DND-41 (cell line): ENCODE results near the gene NUMA1.

Experiments
- ATAC-seq: fragments of 200-7000 bp; cut with Tn5 transposase; 3 replicates; pipeline ENCODE4 v1.9.1; 2021; ENCODE audit warnings: low read depth; ENCODE audit not compliant: insufficient read depth
- DNase-seq: peaks from one replicate; pipeline ENCODE4 v3.0.0-alpha.2; 2020
- H2AFZ ChIP-seq: 2 replicates; pipeline ENCODE4 v1.6.0; 2012; ENCODE audit warnings: low read depth, low read length
- H3K27ac ChIP-seq: 2 replicates; pipeline ENCODE4 v1.5.1; 2012; ENCODE audit warnings: low read length, inconsistent platforms
- H3K27me3 ChIP-seq: fragments of 200-600 bp; sonication (generic); 2 replicates; pipeline ENCODE4 v1.6.0; 2012; ENCODE audit warnings: low read length, mild to moderate bottlenecking, inconsistent platforms; ENCODE audit not compliant: insufficient read depth, poor library complexity
- H3K36me3 ChIP-seq: 2 replicates; pipeline ENCODE4 v1.5.1; 2012; ENCODE audit warnings: low read length, inconsistent platforms; ENCODE audit not compliant: insufficient read depth
- H3K4me1 ChIP-seq: 2 replicates; pipeline ENCODE4 v1.5.1; 2012; ENCODE audit warnings: mild to moderate bottlenecking, low read length; ENCODE audit not compliant: insufficient read depth
- H3K4me2 ChIP-seq: 2 replicates; pipeline ENCODE4 v1.6.0; 2012; ENCODE audit warnings: mild to moderate bottlenecking, moderate library complexity, low read length, inconsistent platforms; ENCODE audit not compliant: insufficient read depth
- H3K4me3 ChIP-seq, 2 experiments: fragments of 200-600 bp in 1 of 2; shearing (Covaris generic) in 1 of 2; 2 replicates each; pipeline ENCODE4 v1.5.1; 2012 to 2016; ENCODE audit warnings: inconsistent platforms in 2 of 2, low read length in 2 of 2, mild to moderate bottlenecking in 2 of 2, low read depth in 1 of 2, moderate library complexity in 1 of 2
- H3K79me2 ChIP-seq: 2 replicates; pipeline ENCODE4 v1.6.0; 2012; ENCODE audit warnings: low read length, inconsistent platforms; ENCODE audit not compliant: insufficient read depth
- H3K9ac ChIP-seq: 2 replicates; pipeline ENCODE4 v1.6.0; 2012; ENCODE audit warnings: low read depth, mild to moderate bottlenecking, inconsistent platforms, low read length, moderate library complexity
- H3K9me3 ChIP-seq: 2 replicates; pipeline ENCODE4 v1.5.1; 2012; ENCODE audit warnings: low read length, moderate library complexity, mild to moderate bottlenecking, inconsistent platforms; ENCODE audit not compliant: insufficient read depth, severe bottlenecking
- H4K20me1 ChIP-seq: 2 replicates; pipeline ENCODE4 v1.6.0; 2012; ENCODE audit warnings: low read length; ENCODE audit not compliant: insufficient read depth
- EZH2 ChIP-seq: IDR thresholded peaks from 3 replicates; pipeline ENCODE4 v1.6.1; 2012; ENCODE audit warnings: borderline replicate concordance, low read depth, mild to moderate bottlenecking, moderate library complexity, low read length, inconsistent platforms; ENCODE audit not compliant: severe bottlenecking
- TF ChIP-seq, protein P1 (sequence below): IDR thresholded peaks from 2 replicates; pipeline ENCODE4 v1.5.1; 2012; ENCODE audit warnings: borderline replicate concordance, low read length, moderate library complexity, mild to moderate bottlenecking; ENCODE audit not compliant: poor library complexity, severe bottlenecking; ENCODE audit errors: extremely low read depth

Gene NUMA1

GRCh38 chr11:72111300-72112142, 31.2 kb upstream of the NUMA1 start:
- Histone ChIP-seq H3K9ac (peak overlapping the region; percentile 75), H3K79me2 (peaks cover 9% of the 10 kb centered on the region), H3K4me1 (peaks cover 24% of the 10 kb centered on the region), H3K4me2 (peak overlapping the region; percentile 76), H3K27ac (peak overlapping the region; percentile 98), H3K4me3 (peak overlapping the region; percentile 48 to 69; a peak in 3 of 4 replicates), H3K36me3 (peaks cover 31% of the 10 kb centered on the region), H3K9me3 (no peaks in the 10 kb centered on the region), H2AFZ (peak overlapping the region; percentile 67), H4K20me1 (no peaks in the 10 kb centered on the region), H3K27me3 (no peaks in the 10 kb centered on the region)
- peak; percentile 2; the same call in 2 of the 3 replicates for ATAC-seq
- no peak for DNase-seq
- TF ChIP-seq EZH2 = no peak
- TF ChIP-seq, protein P1, sequence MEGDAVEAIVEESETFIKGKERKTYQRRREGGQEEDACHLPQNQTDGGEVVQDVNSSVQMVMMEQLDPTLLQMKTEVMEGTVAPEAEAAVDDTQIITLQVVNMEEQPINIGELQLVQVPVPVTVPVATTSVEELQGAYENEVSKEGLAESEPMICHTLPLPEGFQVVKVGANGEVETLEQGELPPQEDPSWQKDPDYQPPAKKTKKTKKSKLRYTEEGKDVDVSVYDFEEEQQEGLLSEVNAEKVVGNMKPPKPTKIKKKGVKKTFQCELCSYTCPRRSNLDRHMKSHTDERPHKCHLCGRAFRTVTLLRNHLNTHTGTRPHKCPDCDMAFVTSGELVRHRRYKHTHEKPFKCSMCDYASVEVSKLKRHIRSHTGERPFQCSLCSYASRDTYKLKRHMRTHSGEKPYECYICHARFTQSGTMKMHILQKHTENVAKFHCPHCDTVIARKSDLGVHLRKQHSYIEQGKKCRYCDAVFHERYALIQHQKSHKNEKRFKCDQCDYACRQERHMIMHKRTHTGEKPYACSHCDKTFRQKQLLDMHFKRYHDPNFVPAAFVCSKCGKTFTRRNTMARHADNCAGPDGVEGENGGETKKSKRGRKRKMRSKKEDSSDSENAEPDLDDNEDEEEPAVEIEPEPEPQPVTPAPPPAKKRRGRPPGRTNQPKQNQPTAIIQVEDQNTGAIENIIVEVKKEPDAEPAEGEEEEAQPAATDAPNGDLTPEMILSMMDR = no peak

DNA sequence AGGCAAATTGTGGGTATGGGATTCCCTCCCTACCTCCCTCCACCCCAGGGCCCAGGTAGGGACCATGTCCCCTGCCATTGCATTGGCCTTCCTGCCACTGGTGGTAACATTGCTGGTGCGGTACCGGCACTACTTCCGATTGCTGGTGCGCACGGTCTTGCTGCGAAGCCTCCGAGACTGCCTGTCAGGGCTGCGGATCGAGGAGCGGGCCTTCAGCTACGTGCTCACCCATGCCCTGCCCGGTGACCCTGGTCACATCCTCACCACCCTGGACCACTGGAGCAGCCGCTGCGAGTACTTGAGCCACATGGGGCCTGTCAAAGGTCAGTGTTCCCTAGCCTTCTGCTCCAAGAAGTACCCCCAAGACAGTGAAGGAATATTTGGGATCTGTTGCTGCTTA, 25.5 kb upstream of the NUMA1 start, which contains the start of gene TOMT:
TSS of gene TOMT (plus strand) at position 37 of the 400 bp plus-strand sequence. CDS start at position 65, 28 bp downstream.
- no peaks in the 10 kb centered on the region for H3K9me3 ChIP-seq
- no peaks in the 10 kb centered on the region for H3K27me3 ChIP-seq
- H3K9ac ChIP-seq = no peak within 1 kb of the TSS
- no peak for DNase-seq
- no peak within 1 kb of the TSS for H3K27ac ChIP-seq
- no peak within 1 kb of the TSS for H3K4me2 ChIP-seq
- TF ChIP-seq EZH2 = no peak
- TF ChIP-seq, protein P1 = no peak
- ATAC-seq = no peak
- no peaks in the 10 kb centered on the region for H4K20me1 ChIP-seq
- peaks cover 26% of the 10 kb centered on the region for H3K79me2 ChIP-seq
- no peak within 1 kb of the TSS for H3K4me3 ChIP-seq
- H3K36me3 ChIP-seq = peaks cover 42% of the 10 kb centered on the region
- peaks cover 33% of the 10 kb centered on the region for H3K4me1 ChIP-seq
- no peak within 1 kb of the TSS for H2AFZ ChIP-seq

DNA sequence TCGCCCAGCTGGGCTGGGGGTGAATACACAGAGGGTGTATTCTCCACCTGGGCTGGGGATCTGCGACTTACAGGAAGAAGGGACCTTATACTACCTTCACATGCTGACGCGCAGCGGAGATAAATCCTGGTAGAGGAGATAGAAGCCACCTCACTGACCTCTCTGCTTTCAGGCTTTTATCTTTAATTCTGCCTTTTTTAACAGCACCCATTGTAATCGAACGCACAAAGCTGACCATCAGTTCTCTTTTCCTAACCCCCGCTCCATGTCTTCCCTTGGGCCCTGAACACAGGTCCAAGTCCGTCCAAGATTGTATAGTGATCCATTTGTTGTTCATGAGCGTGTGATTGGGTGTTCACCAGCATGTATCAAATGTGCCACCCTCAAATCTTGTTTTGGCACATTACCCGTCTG, 23.4 kb upstream of the NUMA1 start:
- TF ChIP-seq, protein P1 = no peak
- TF ChIP-seq EZH2 = no peak
- no peak for DNase-seq
- Histone ChIP-seq H3K4me2 (peak overlapping the region; percentile 88), H3K9ac (peak overlapping the region; percentile 96), H3K36me3 (peaks cover 42% of the 10 kb centered on the region), H4K20me1 (0 out of 2 replicates have a peak, but pooled peaks cover 2% of the 10 kb centered on the region), H3K27ac (peak overlapping the region; percentile 92), H3K9me3 (no peaks in the 10 kb centered on the region), H3K27me3 (no peaks in the 10 kb centered on the region), H3K79me2 (peaks cover 44% of the 10 kb centered on the region), H3K4me3 (peak overlapping the region in 1 of 2 experiments; percentile 91; a peak in 3 of 4 replicates), H2AFZ (peak overlapping the region; percentile 91), H3K4me1 (peaks cover 38% of the 10 kb centered on the region)
- no peak for ATAC-seq
